IMR-90 (cell line): ENCODE results near the gene PRKCB. TPM values are rescaled to one million over a fixed set of nuclear protein-coding genes. Genes with fewer than 3 reads are reported as not detected.

Source experiments
- ATAC-seq: fragments of 200-7000 bp; cut with Tn5 transposase; 2 replicates; pipeline ENCODE4 v1.9.1; 2020; ENCODE audit warnings: low read depth, mild to moderate bottlenecking, moderate library complexity
- BruUV-seq: library from RNA; stranded (reverse); fragments of 400-500 nt; replicated peaks from 2 replicates; lab custom pipeline; 2021; lab: Mats Ljungman, UMichigan
- CTCF ChIA-PET: fragments of 300-600 bp; formaldehyde crosslinking; extraction: SDS; loops from one replicate; lab custom pipeline; 2021; ENCODE audit warnings: antibody characterized with exemption; lab: Yijun Ruan, JAX
- POLR2A ChIA-PET: fragments of 300-600 bp; sonication (Branson Sonifier 250); formaldehyde crosslinking; loops from one replicate; lab custom pipeline; 2022; ENCODE audit warnings: antibody characterized with exemption; ENCODE audit not compliant: unreplicated experiment; lab: Charles Lee
- DNase-seq: peaks from one replicate; pipeline ENCODE4 v3.0.0; 2013
- H2AFZ ChIP-seq: replicated peaks from 2 replicates; pipeline ENCODE3; 2013; ENCODE audit warnings: low read length, mild to moderate bottlenecking; ENCODE audit not compliant: poor library complexity
- H2AK5ac ChIP-seq: 2 replicates; pipeline ENCODE4 v1.6.1; 2013; ENCODE audit warnings: low read depth, low read length, inconsistent platforms
- H2AK9ac ChIP-seq: replicated peaks from 2 replicates; pipeline ENCODE3; 2013; ENCODE audit warnings: mild to moderate bottlenecking, low read depth, low read length, moderate library complexity; ENCODE audit not compliant: poor library complexity
- H2BK120ac ChIP-seq: 2 replicates; pipeline ENCODE4 v1.6.1; 2013; ENCODE audit warnings: low read depth, low read length, inconsistent platforms
- H2BK15ac ChIP-seq: 3 replicates; pipeline ENCODE4 v1.6.1; 2013; ENCODE audit warnings: low read depth, low read length, inconsistent platforms
- H2BK20ac ChIP-seq: 2 replicates; pipeline ENCODE4 v1.6.1; 2013; ENCODE audit warnings: low read depth, mild to moderate bottlenecking, inconsistent platforms, low read length, moderate library complexity
- H2BK5ac ChIP-seq: 2 replicates; pipeline ENCODE4 v1.6.1; 2013; ENCODE audit warnings: mild to moderate bottlenecking, low read depth, low read length, inconsistent platforms; ENCODE audit not compliant: poor library complexity, severe bottlenecking
- H3K14ac ChIP-seq: replicated peaks from 2 replicates; pipeline ENCODE4 v1.6.1; 2013; ENCODE audit warnings: low read depth, low read length, inconsistent platforms
- H3K18ac ChIP-seq: 2 replicates; pipeline ENCODE4 v1.6.1; 2013; ENCODE audit warnings: low read depth, low read length, control low read depth
- H3K23ac ChIP-seq: 2 replicates; pipeline ENCODE4 v1.6.1; 2013; ENCODE audit warnings: low read depth, low read length, inconsistent platforms
- H3K27ac ChIP-seq: 2 replicates; pipeline ENCODE4 v1.5.1; 2013; ENCODE audit warnings: mild to moderate bottlenecking, control low read depth, low read length; ENCODE audit not compliant: insufficient read depth
- H3K27me3 ChIP-seq: 2 replicates; pipeline ENCODE4 v1.6.1; 2013; ENCODE audit warnings: low read length; ENCODE audit not compliant: control insufficient read depth, insufficient read depth
- H3K36me3 ChIP-seq: 2 replicates; pipeline ENCODE4 v1.6.1; 2013; ENCODE audit warnings: low read length, mixed read lengths; ENCODE audit not compliant: control insufficient read depth, insufficient read depth
- H3K4ac ChIP-seq: 2 replicates; pipeline ENCODE4 v1.6.1; 2013; ENCODE audit warnings: low read depth, low read length, inconsistent platforms
- H3K4me1 ChIP-seq: 2 replicates; pipeline ENCODE4 v1.6.1; 2013; ENCODE audit warnings: low read length, mixed read lengths; ENCODE audit not compliant: control insufficient read depth, insufficient read depth
- H3K4me2 ChIP-seq: 2 replicates; pipeline ENCODE4 v1.6.1; 2013; ENCODE audit warnings: low read depth, mild to moderate bottlenecking, control low read depth, low read length, moderate library complexity
- H3K4me3 ChIP-seq: 2 replicates; pipeline ENCODE4 v1.5.1; 2013; ENCODE audit warnings: low read depth, mild to moderate bottlenecking, control low read depth, low read length, moderate library complexity; ENCODE audit not compliant: insufficient read depth
- H3K56ac ChIP-seq: 2 replicates; pipeline ENCODE4 v1.6.1; 2013; ENCODE audit warnings: low read length, inconsistent platforms; ENCODE audit not compliant: insufficient read depth; ENCODE audit errors: extremely low read depth
- H3K79me1 ChIP-seq, 2 experiments: 2 replicates each; pipeline ENCODE4 v1.6.1; 2013; ENCODE audit warnings: low read length in 2 of 2, inconsistent platforms in 1 of 2, low read depth in 1 of 2
- H3K9ac ChIP-seq: 2 replicates; pipeline ENCODE4 v1.6.1; 2013; ENCODE audit warnings: low read depth, low read length, control low read depth
- H3K9me1 ChIP-seq: 2 replicates; pipeline ENCODE4 v1.6.1; 2013; ENCODE audit warnings: low read length, inconsistent platforms; ENCODE audit not compliant: insufficient read depth
- H3K9me3 ChIP-seq: 2 replicates; pipeline ENCODE4 v1.6.1; 2013; ENCODE audit warnings: low read length; ENCODE audit not compliant: control insufficient read depth, insufficient read depth
- H4K20me1 ChIP-seq: 2 replicates; pipeline ENCODE4 v1.6.1; 2013; ENCODE audit warnings: low read length, inconsistent platforms; ENCODE audit not compliant: insufficient read depth
- H4K5ac ChIP-seq: 2 replicates; pipeline ENCODE4 v1.6.1; 2013; ENCODE audit warnings: mild to moderate bottlenecking, low read depth, low read length, control low read depth
- H4K8ac ChIP-seq, 2 experiments: 2 replicates each; pipeline ENCODE4 v1.6.1; 2013; ENCODE audit warnings: low read depth in 2 of 2, low read length in 2 of 2, control low read depth in 1 of 2, inconsistent platforms in 1 of 2
- H4K91ac ChIP-seq: 2 replicates; pipeline ENCODE4 v1.6.1; 2013; ENCODE audit warnings: low read depth, low read length, inconsistent platforms; ENCODE audit not compliant: insufficient read depth
- BHLHE40 ChIP-seq: fragments of 150-350 bp; IDR thresholded peaks from 2 replicates; pipeline ENCODE4 v1.6.1; 2016; ENCODE audit warnings: mild to moderate bottlenecking, low read depth, low read length
- CEBPB ChIP-seq: IDR thresholded peaks from 2 replicates; pipeline ENCODE4 v1.6.1; 2012; ENCODE audit warnings: low read depth, low read length, improper control_type of control experiment
- FOS ChIP-seq: fragments of 150-350 bp; IDR thresholded peaks from 2 replicates; pipeline ENCODE4 v1.6.1; 2016; ENCODE audit warnings: low read depth, low read length
- MAZ ChIP-seq: IDR thresholded peaks from 2 replicates; pipeline ENCODE4 v1.6.1; 2012; ENCODE audit warnings: low read depth, mild to moderate bottlenecking, low read length, improper control_type of control experiment, moderate library complexity, borderline replicate concordance
- MXI1 ChIP-seq: IDR thresholded peaks from 2 replicates; pipeline ENCODE4 v1.6.1; 2012; ENCODE audit warnings: low read depth, mild to moderate bottlenecking, low read length, moderate library complexity, borderline replicate concordance
- NFE2L2 ChIP-seq: fragments of 150-350 bp; IDR thresholded peaks from 2 replicates; pipeline ENCODE4 v1.6.1; 2016; ENCODE audit warnings: low read depth, mild to moderate bottlenecking, low read length
- RAD21 ChIP-seq: IDR thresholded peaks from 2 replicates; pipeline ENCODE4 v1.6.1; 2012; ENCODE audit warnings: low read length, improper control_type of control experiment
- RCOR1 ChIP-seq: IDR thresholded peaks from 2 replicates; pipeline ENCODE4 v1.6.1; 2012; ENCODE audit warnings: mild to moderate bottlenecking, low read length, improper control_type of control experiment; ENCODE audit not compliant: insufficient replicate concordance
- RFX5 ChIP-seq: IDR thresholded peaks from 2 replicates; pipeline ENCODE4 v1.8.0; 2012; ENCODE audit warnings: low read depth, mild to moderate bottlenecking, low read length, moderate library complexity
- WGBS, 2 experiments: methylation state at CpG; one replicate each; pipeline versions ENCODE4 v1.1.5 to v1.1.7; 2013; ENCODE audit warnings: missing lambda C conversion rate in 2 of 2; ENCODE audit not compliant: insufficient read length in 1 of 2; ENCODE audit errors: extremely low coverage in 2 of 2; 5-methylcytosine and 5-hydroxymethylcytosine counted together
- dilution Hi-C: fragments of 300-500 bp; cut with HindIII; formaldehyde crosslinking; loops from one replicate; pipeline ENCODE4 v1.14.3; 2018; ENCODE audit warnings: low sequenced_read_pairs; ENCODE audit not compliant: unreplicated experiment
- in situ Hi-C: fragments of 300-500 bp; cut with MboI; formaldehyde crosslinking; loops from 3 replicates; pipeline ENCODE4 v1.14.3; 2019; ENCODE audit warnings: low sequenced_read_pairs, inconsistent platforms, mixed read lengths
- intact Hi-C: fragments of 100-400 bp; cut with micrococcal nuclease; formaldehyde crosslinking; loops from 2 replicates; pipeline ENCODE4 v1.10.0; 2022
- polyA plus RNA-seq, 3 experiments: library from polyadenylated mRNA; depleted of rRNA; stranded (reverse); fragments of >200 nt; gene quantifications; 2 replicates each; pipeline ENCODE4 v1.2.3, GENCODE V29; 2012; ENCODE audit warnings: low replicate concordance in 1 of 3
- total RNA-seq: library from RNA; depleted of rRNA; stranded (reverse); fragments of >200 nt; gene quantifications from 2 replicates; pipeline ENCODE4 v1.2.3, GENCODE V29; 2012

PRKCB gene
- total and polyA plus RNA-seq, 2 of the 4 experiments (the other 2 are of a cell fraction) = under 0.01 TPM; not detected in 1

DNA sequence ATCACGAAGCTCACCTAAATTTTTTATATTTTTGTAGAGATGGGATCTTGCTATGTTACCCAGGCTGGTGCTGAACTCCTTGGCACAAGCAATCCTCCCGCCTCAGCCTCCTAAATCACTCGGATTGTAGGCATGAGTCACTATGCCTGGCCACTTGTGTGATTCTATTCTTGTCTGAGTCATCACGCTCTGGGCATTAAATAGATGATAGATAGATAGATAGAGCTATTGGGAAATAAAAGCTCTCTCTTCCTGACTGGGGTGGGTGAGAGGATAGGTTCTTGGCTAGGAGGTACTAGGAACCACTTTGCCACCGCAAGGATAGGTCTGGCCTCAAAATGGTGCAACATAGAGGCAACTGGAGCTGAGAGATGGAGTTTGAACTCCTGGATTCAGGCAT is 399.0 kb downstream of the PRKCB start:
- H3K9ac ChIP-seq = no peak overlapping the region
- in situ Hi-C loops = no loop called here
- DNase-seq = no peak

More for the DNA sequence above, 399.0 kb downstream of the PRKCB start:
- Histone ChIP-seq H3K4me1 (no peaks in the 10 kb centered on the region), H3K56ac (no peak overlapping the region), H4K5ac (no peak overlapping the region), H2BK20ac (no peak overlapping the region), H4K20me1 (no peaks in the 10 kb centered on the region), H2AFZ (no peak overlapping the region), H4K8ac (no peak overlapping the region), H3K79me1 (no peaks in the 10 kb centered on the region), H2BK120ac (no peak overlapping the region), H3K23ac (no peak overlapping the region), H3K18ac (no peak overlapping the region), H3K36me3 (no peaks in the 10 kb centered on the region), H3K4me2 (no peak overlapping the region), H4K91ac (no peak overlapping the region), H2BK5ac (no peak overlapping the region), H2BK15ac (no peak overlapping the region), H3K27me3 (no peaks in the 10 kb centered on the region), H2AK5ac (no peak overlapping the region), H3K9me1 (no peaks in the 10 kb centered on the region), H3K27ac (no peak overlapping the region), H3K4me3 (no peak overlapping the region), H3K4ac (no peak overlapping the region), H3K9me3 (peaks cover 2% of the 10 kb centered on the region; the same call in 1 of the 2 replicates), H2AK9ac (no peak overlapping the region), H3K14ac (no peak overlapping the region)
- TF ChIP-seq CEBPB (no peak), NFE2L2 (no peak), RAD21 (no peak), FOS (no peak), RFX5 (no peak), MXI1 (no peak), RCOR1 (no peak), BHLHE40 (no peak), MAZ (no peak)
- intact Hi-C loops (no loop called here), dilution Hi-C loops (no loop called here)
- CTCF ChIA-PET = no interaction called here
- BruUV-seq = no TSS peak
- POLR2A ChIA-PET = no interaction called here
- 30% methylated on average over 2 of the region's 5 CpGs; no CpG with 5 or more reads in 1 of the 2 experiments for WGBS, 2 experiments
- no peak for ATAC-seq
